ENCODE results near the gene CCDC33. TPM values are rescaled to one million over a fixed set of nuclear protein-coding genes. Genes with fewer than 3 reads are reported as not detected.
A peak's percentile ranks its signal among the peaks of the same experiment; 100 is the strongest.

CCDC33 gene
- total and polyA plus RNA-seq, 7 donors, result 0.01 to 0.03 TPM; not detected in 5

DNA sequence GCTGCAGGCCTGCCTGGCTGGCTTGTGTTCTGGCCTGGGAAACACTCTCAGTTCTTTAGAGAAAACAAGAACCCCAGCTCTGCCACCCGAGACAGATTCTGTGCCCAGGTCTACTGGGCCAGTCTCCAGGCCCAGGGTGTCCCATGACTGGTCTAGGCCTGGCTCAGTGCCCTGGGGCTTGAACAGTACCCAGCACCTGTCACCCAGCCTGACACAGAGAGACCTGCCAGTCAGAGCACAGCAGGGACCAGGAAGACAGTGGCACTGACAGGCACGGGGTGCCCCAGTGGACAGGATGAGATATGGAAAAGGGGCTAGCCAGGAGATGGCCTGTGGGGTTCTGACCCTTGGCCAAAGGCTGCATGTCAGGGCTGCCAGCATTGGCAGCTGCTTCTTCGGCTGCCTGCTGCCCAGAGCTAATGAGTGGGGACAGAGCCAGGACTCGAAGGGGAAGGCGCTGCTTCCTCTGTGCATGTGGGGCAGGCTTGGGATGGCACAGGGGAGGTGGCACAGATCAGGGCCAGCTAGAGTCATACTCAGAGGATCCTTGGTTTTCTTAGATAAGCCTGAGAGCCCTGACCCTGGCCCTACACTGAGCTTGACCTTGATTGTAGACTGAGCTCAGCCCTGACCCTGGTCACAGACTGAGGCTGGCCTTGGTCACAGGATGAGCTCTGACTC is 15.1 kb downstream of the CCDC33 start:
- TF ChIP-seq, protein P1, sequence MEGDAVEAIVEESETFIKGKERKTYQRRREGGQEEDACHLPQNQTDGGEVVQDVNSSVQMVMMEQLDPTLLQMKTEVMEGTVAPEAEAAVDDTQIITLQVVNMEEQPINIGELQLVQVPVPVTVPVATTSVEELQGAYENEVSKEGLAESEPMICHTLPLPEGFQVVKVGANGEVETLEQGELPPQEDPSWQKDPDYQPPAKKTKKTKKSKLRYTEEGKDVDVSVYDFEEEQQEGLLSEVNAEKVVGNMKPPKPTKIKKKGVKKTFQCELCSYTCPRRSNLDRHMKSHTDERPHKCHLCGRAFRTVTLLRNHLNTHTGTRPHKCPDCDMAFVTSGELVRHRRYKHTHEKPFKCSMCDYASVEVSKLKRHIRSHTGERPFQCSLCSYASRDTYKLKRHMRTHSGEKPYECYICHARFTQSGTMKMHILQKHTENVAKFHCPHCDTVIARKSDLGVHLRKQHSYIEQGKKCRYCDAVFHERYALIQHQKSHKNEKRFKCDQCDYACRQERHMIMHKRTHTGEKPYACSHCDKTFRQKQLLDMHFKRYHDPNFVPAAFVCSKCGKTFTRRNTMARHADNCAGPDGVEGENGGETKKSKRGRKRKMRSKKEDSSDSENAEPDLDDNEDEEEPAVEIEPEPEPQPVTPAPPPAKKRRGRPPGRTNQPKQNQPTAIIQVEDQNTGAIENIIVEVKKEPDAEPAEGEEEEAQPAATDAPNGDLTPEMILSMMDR (IDR thresholded peaks at IDR 0.05), result peak; percentile 18
- peak overlapping the region; percentile 82 for H3K27ac ChIP-seq
- peak; percentile 88 to 96 for DNase-seq
- no peak overlapping the region for H3K4me3 ChIP-seq
- no peaks in the 10 kb centered on the region for H3K9me3 ChIP-seq
- WGBS, 3 donors, result 20 to 27% (median 23%) methylated on average over 4 to 5 of the region's 5 CpGs
- peaks cover 31% of the 10 kb centered on the region for H3K4me1 ChIP-seq
- ATAC-seq, result peak; percentile 97 to 98 (median 98)
- H3K27me3 ChIP-seq (ENCODE audit: insufficient read depth in 3 of 3, low read length in 2 of 3), result no peaks in the 10 kb centered on the region
- intact Hi-C loops (cut with DNase I), result no loop called here
- no peaks in the 10 kb centered on the region for H3K36me3 ChIP-seq (ENCODE audit: insufficient read depth in 1 of 2, low read depth in 1 of 2)

DNA sequence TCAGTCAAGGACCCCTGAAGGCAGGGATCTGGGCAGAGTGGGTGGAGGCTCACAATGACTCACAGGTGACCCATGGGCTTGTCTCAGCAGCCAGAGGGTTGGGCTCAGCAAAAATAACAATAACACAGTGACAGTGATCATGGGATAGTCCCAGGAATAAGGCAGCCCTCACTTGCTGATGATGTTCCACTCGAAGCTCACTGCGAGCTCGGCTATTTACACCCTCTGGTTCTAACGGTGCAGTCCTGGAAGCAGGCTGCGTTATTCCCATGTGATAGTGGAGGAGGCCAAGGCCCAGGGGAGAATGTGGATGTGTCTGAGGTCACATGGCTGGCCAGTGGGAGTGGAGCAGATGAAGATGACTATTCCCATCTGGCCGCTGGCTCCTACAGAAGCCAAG is 16.2 kb downstream of the CCDC33 start:
- Histone ChIP-seq H3K4me1 (peaks cover 31% of the 10 kb centered on the region), H3K27ac (peak overlapping the region; percentile 82), H3K4me3 (no peak overlapping the region), H3K27me3 (ENCODE audit: insufficient read depth in 3 of 3, low read length in 2 of 3) (no peaks in the 10 kb centered on the region), H3K9me3 (no peaks in the 10 kb centered on the region), H3K36me3 (ENCODE audit: insufficient read depth in 1 of 2, low read depth in 1 of 2) (no peaks in the 10 kb centered on the region)
- WGBS, 3 donors, result 19 to 54% (median 26%) methylated on average over 6 of the region's 6 CpGs
- ATAC-seq (peak in 2 of 4 donors; percentile 9 to 14), DNase-seq (no peak)
- TF ChIP-seq, protein P1 (IDR thresholded peaks at IDR 0.05), result no peak
- intact Hi-C loops (cut with DNase I), result no loop called here

DNA sequence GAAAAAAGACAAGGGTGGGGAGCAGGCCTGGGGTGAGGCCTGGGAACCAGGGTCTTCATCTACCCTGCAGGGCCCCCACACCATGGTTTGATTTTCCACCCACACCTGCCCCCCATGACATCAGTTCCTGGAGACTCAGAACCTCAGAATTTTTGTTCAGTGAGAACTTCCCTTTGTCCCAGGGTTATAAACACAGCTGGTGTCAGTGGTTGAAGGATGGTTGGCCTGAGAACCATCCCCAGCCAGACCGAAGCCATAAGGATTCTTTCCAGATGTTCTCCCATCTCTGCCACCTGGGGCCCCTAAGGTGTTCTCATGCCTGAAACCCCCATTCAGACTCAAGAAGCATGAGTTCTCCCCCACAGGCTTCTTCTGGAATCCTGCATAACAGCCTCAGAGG is 16.6 kb downstream of the CCDC33 start:
- intact Hi-C loops (cut with DNase I), result no loop called here
- Histone ChIP-seq H3K27ac (no peak overlapping the region), H3K4me1 (peaks cover 31% of the 10 kb centered on the region), H3K4me3 (no peak overlapping the region), H3K27me3 (ENCODE audit: insufficient read depth in 3 of 3, low read length in 2 of 3) (no peaks in the 10 kb centered on the region), H3K9me3 (no peaks in the 10 kb centered on the region), H3K36me3 (ENCODE audit: insufficient read depth in 1 of 2, low read depth in 1 of 2) (no peaks in the 10 kb centered on the region)
- TF ChIP-seq, protein P1 (IDR thresholded peaks at IDR 0.05), result no peak
- DNase-seq (no peak), ATAC-seq (no peak)
- 30 to 47% (median 42%) methylated on average over 1 of the region's 1 CpG for WGBS, 3 donors

DNA sequence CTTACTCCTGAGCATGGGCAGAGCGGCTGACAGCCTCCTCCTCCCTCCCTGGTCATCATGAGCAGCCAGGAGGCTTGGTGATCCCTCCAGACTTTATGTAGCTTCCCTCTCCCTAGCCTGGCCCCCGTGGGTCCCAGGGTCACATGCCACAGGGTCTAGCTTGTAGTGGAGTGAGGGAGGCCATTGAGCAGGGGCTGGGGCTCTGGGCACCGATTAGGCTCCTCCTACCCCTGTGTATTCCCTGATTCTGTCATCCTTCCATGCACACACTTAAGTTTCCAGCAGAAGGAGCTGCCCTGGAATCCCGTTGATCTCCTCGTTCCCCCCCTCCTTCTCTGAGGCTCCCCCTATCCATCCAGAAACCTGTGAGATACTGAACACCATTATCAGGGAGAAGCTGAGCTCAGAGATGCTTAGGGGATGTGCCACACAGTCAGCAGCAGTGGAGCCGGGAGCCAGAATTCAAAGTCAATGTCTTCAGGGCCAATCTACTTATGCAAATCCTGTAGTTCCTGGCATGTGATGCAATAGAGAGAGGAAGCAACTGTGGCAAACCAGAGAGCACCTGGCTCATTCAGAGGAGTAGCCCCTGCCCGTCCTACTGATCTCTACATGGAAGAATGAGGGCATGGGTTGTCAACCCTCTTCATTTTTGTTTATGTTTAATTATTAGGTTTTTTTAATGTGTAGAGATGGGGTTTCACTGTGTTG is 17.2 kb downstream of the CCDC33 start:
- Histone ChIP-seq H3K27ac (no peak overlapping the region), H3K9me3 (no peaks in the 10 kb centered on the region), H3K4me3 (no peak overlapping the region), H3K27me3 (ENCODE audit: insufficient read depth in 3 of 3, low read length in 2 of 3) (no peaks in the 10 kb centered on the region), H3K4me1 (peaks cover 31% of the 10 kb centered on the region), H3K36me3 (ENCODE audit: insufficient read depth in 1 of 2, low read depth in 1 of 2) (no peaks in the 10 kb centered on the region)
- DNase-seq (no peak), ATAC-seq (no peak)
- TF ChIP-seq, protein P1 (IDR thresholded peaks at IDR 0.05), result no peak
- intact Hi-C loops (cut with DNase I), result no loop called here
- 47 to 53% (median 52%) methylated on average over 7 of the region's 7 CpGs for WGBS, 3 donors
